ENCODE measurements around the gene ST3GAL4. TPM values are rescaled to one million over a fixed set of nuclear protein-coding genes. Genes with fewer than 3 reads are reported as not detected.

The ST3GAL4 gene
- total RNA-seq, 1 experiment from 2014 or later: 17.3 TPM

- CTCF ChIA-PET: interaction anchor here (1.2 kb wide), 1 partner anchor 80 kb away, joined by 3 read pairs; no protein-coding TSS in a partner anchor
- ATAC-seq (no peak), DNase-seq (ENCODE audit: low spot score) (no peak)
- no peaks in the 10 kb centered on the region for H3K27me3 Mint-ChIP-seq (ENCODE audit: low read depth)
- no peak overlapping the region for H3K27ac Mint-ChIP-seq
- TF ChIP-seq TCF7 (CRISPR knock-in tag; IDR thresholded peaks at IDR 0.05; ENCODE audit: low read depth) (no peak), ZNF317 (CRISPR knock-in tag; IDR thresholded peaks at IDR 0.05; ENCODE audit: borderline replicate concordance, low read depth) (no peak), MXD4 (CRISPR knock-in tag; IDR thresholded peaks at IDR 0.05; ENCODE audit: borderline replicate concordance) (no peak), JUN (CRISPR knock-in tag; IDR thresholded peaks at IDR 0.05) (no peak), GRHL2 (CRISPR knock-in tag; IDR thresholded peaks at IDR 0.05; ENCODE audit: insufficient replicate concordance, severe bottlenecking) (no peak), E2F4 (CRISPR knock-in tag; IDR thresholded peaks at IDR 0.05; ENCODE audit: borderline replicate concordance, low read depth) (no peak), SOX15 (CRISPR knock-in tag; IDR thresholded peaks at IDR 0.05) (no peak), SP1 (CRISPR knock-in tag; conservative IDR thresholded peaks at IDR 0.05) (no peak), SMAD4 (CRISPR knock-in tag; IDR thresholded peaks at IDR 0.05) (no peak), ERG (CRISPR knock-in tag; IDR thresholded peaks at IDR 0.05) (no peak), USF2 (CRISPR knock-in tag; IDR thresholded peaks at IDR 0.05) (no peak), ZNF396 (CRISPR knock-in tag; IDR thresholded peaks at IDR 0.05; ENCODE audit: borderline replicate concordance) (no peak)
- H3K9me3 Mint-ChIP-seq: no peaks in the 10 kb centered on the region
- H3K36me3 Mint-ChIP-seq: no peaks in the 10 kb centered on the region
- peaks cover 28% of the 10 kb centered on the region for H3K4me1 Mint-ChIP-seq
- POLR2A ChIA-PET: no interaction called here
- H3K4me3 Mint-ChIP-seq: no peak overlapping the region
Measured at GRCh38 chr11:126390272-126390867, 34.9 kb downstream of the ST3GAL4 start.

- 0 out of 2 replicates have a peak overlapping the region, but pooled peaks have one; percentile 40 for H3K27ac Mint-ChIP-seq
Measured at GRCh38 chr11:126391286-126391954, 35.9 kb downstream of the ST3GAL4 start.

More at GRCh38 chr11:126391286-126391954, 35.9 kb downstream of the ST3GAL4 start:
- no peaks in the 10 kb centered on the region for H3K9me3 Mint-ChIP-seq
- ChIA-PET CTCF (interaction anchor here (1.2 kb wide), 1 partner anchor 81 kb away, joined by 3 read pairs; no protein-coding TSS in a partner anchor), POLR2A (no interaction called here)
- TF ChIP-seq ZNF671 (CRISPR knock-in tag; IDR thresholded peaks at IDR 0.05): no peak
- TF ChIP-seq TEAD4 (CRISPR knock-in tag; IDR thresholded peaks at IDR 0.05): no peak
- TF ChIP-seq NFYB (CRISPR knock-in tag; conservative IDR thresholded peaks at IDR 0.05; ENCODE audit: low read depth): no peak
- TF ChIP-seq SMAD3 (CRISPR knock-in tag; IDR thresholded peaks at IDR 0.05; ENCODE audit: borderline replicate concordance): no peak
- TF ChIP-seq HMGA2 (CRISPR knock-in tag; IDR thresholded peaks at IDR 0.05): no peak
- TF ChIP-seq ETV6 (CRISPR knock-in tag; IDR thresholded peaks at IDR 0.05): no peak
- no peak for TF ChIP-seq SOX15 (CRISPR knock-in tag; IDR thresholded peaks at IDR 0.05)
- no peak for TF ChIP-seq RORB (CRISPR knock-in tag; IDR thresholded peaks at IDR 0.05)
- TF ChIP-seq ATF2 (CRISPR knock-in tag; IDR thresholded peaks at IDR 0.05; ENCODE audit: borderline replicate concordance, low read depth): no peak
- no peak for TF ChIP-seq ATF1 (CRISPR knock-in tag; IDR thresholded peaks at IDR 0.05)
- no peak for TF ChIP-seq MYBL2 (CRISPR knock-in tag; IDR thresholded peaks at IDR 0.05)
- no peak for TF ChIP-seq CBFB (CRISPR knock-in tag; IDR thresholded peaks at IDR 0.05; ENCODE audit: low read depth)
- no peak for TF ChIP-seq ZNF232 (CRISPR knock-in tag; IDR thresholded peaks at IDR 0.05)
- H3K4me1 Mint-ChIP-seq: peaks cover 23% of the 10 kb centered on the region
- H3K36me3 Mint-ChIP-seq: no peaks in the 10 kb centered on the region
- ATAC-seq (no peak; the same call in 1 of the 2 replicates), DNase-seq (ENCODE audit: low spot score) (no peak)
- H3K27me3 Mint-ChIP-seq (ENCODE audit: low read depth): no peaks in the 10 kb centered on the region
- no peak overlapping the region for H3K4me3 Mint-ChIP-seq
